Endothelial cell of umbilical vein (primary cell): Measurements from ENCODE around the gene MYO9B.

Experiments
- POLR2AphosphoS5 ChIP-seq: IDR thresholded peaks from 2 replicates; pipeline ENCODE4 v1.6.1; 2012; ENCODE audit warnings: low read depth, mild to moderate bottlenecking, control low read depth, low read length, moderate library complexity; ENCODE audit not compliant: insufficient read depth
- TF ChIP-seq, protein P1 (sequence below), 2 donors: IDR thresholded peaks; 1 replicate in 1 of 2; 2 replicates in 1 of 2; pipeline ENCODE4 v1.5.1; 2011; ENCODE audit warnings: low read length in 2 of 2, mild to moderate bottlenecking in 2 of 2, moderate library complexity in 2 of 2, control low read depth in 1 of 2, inconsistent platforms in 1 of 2, low read depth in 1 of 2; ENCODE audit not compliant: insufficient read depth in 1 of 2; ENCODE audit errors: extremely low read depth in 1 of 2
- TF ChIP-seq, protein P2 (sequence below): IDR thresholded peaks from 2 replicates; pipeline ENCODE4 v1.6.1; 2011; ENCODE audit not compliant: insufficient read depth, insufficient read length

DNA sequence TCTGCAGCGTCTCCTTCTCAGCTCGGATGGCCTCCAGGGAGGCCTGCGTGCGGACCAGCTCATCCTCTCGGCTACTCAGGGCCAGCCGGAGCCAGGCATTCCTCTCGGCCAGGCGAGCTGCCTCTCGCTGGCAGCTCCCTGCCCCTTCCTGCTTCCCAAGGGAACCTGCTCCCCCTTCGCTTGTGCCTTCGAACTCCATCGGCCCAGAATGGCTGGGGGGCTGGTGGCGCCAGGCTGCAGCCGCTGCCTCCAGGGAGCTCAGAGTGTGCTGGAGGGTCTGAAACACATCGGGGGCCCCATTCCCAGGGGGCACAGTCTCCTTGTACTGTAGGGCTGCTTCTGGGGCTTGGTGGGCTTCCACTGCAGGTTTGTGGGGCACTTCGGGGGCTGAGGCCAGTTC, 187.0 kb downstream of the MYO9B start:
- TF ChIP-seq, protein P1, sequence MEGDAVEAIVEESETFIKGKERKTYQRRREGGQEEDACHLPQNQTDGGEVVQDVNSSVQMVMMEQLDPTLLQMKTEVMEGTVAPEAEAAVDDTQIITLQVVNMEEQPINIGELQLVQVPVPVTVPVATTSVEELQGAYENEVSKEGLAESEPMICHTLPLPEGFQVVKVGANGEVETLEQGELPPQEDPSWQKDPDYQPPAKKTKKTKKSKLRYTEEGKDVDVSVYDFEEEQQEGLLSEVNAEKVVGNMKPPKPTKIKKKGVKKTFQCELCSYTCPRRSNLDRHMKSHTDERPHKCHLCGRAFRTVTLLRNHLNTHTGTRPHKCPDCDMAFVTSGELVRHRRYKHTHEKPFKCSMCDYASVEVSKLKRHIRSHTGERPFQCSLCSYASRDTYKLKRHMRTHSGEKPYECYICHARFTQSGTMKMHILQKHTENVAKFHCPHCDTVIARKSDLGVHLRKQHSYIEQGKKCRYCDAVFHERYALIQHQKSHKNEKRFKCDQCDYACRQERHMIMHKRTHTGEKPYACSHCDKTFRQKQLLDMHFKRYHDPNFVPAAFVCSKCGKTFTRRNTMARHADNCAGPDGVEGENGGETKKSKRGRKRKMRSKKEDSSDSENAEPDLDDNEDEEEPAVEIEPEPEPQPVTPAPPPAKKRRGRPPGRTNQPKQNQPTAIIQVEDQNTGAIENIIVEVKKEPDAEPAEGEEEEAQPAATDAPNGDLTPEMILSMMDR (IDR thresholded peaks at IDR 0.05; ENCODE audit: extremely low read depth in 1 of 2, insufficient read depth in 1 of 2, low read depth in 1 of 2, low read length in 2 of 2): no peak
- no peak for TF ChIP-seq POLR2AphosphoS5
- TF ChIP-seq, protein P2, sequence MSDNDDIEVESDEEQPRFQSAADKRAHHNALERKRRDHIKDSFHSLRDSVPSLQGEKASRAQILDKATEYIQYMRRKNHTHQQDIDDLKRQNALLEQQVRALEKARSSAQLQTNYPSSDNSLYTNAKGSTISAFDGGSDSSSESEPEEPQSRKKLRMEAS: no peak
